Keratinocyte (primary cell): Measurements from ENCODE around the gene RBPJL. TPM values are rescaled to one million over a fixed set of nuclear protein-coding genes. Genes with fewer than 3 reads are reported as not detected.

Source experiments
- DNase-seq: peaks from one replicate; pipeline ENCODE4 v3.0.0-alpha.2; 2011; ENCODE audit warnings: low read depth, missing footprints, low spot score
- FAIRE-seq: peaks from 2 replicates; lab custom pipeline; 2011; peaks lifted over from hg19 to GRCh38; lab: Jason Lieb, UNC
- H2AFZ ChIP-seq: 2 replicates; pipeline ENCODE4 v1.6.0; 2012; ENCODE audit warnings: low read length, control low read depth, inconsistent platforms; ENCODE audit not compliant: control insufficient read depth
- H3K27ac ChIP-seq: 2 replicates; pipeline ENCODE4 v1.5.1; 2011; ENCODE audit warnings: low read length; ENCODE audit not compliant: control insufficient read depth, insufficient read depth
- H3K27me3 ChIP-seq: 3 replicates; pipeline ENCODE4 v1.6.0; 2011; ENCODE audit warnings: low read length; ENCODE audit not compliant: control insufficient read depth, insufficient read depth; ENCODE audit errors: extremely low read depth
- H3K36me3 ChIP-seq, 2 experiments: 2 replicates in 1 of 2; 3 replicates in 1 of 2; pipeline ENCODE4 v1.5.1; 2011; ENCODE audit warnings: low read length in 2 of 2, mild to moderate bottlenecking in 1 of 2; ENCODE audit not compliant: control insufficient read depth in 2 of 2, insufficient read depth in 2 of 2; ENCODE audit errors: extremely low read depth in 1 of 2
- H3K4me1 ChIP-seq: 3 replicates; pipeline ENCODE4 v1.5.1; 2011; ENCODE audit warnings: low read length; ENCODE audit not compliant: control insufficient read depth, insufficient read depth; ENCODE audit errors: extremely low read depth
- H3K4me2 ChIP-seq: 3 replicates; pipeline ENCODE4 v1.6.0; 2011; ENCODE audit warnings: low read depth, low read length; ENCODE audit not compliant: control insufficient read depth, insufficient read depth; ENCODE audit errors: extremely low read depth
- H3K4me3 ChIP-seq, 3 experiments: fragments of 200-600 bp in 1 of 3; sonication (generic) in 1 of 3; 2 replicates in 2 of 3; 3 replicates in 1 of 3; pipeline ENCODE4 v1.5.1; 2011 to 2016; ENCODE audit warnings: low read length in 3 of 3, mild to moderate bottlenecking in 3 of 3, control low read depth in 2 of 3, inconsistent platforms in 1 of 3, low read depth in 1 of 3, mixed read lengths in 1 of 3, mixed run types in 1 of 3, moderate library complexity in 1 of 3; ENCODE audit not compliant: control insufficient read depth in 2 of 3, insufficient read depth in 2 of 3; ENCODE audit errors: extremely low read depth in 1 of 3
- H3K79me2 ChIP-seq: 2 replicates; pipeline ENCODE4 v1.6.0; 2012; ENCODE audit warnings: low read length; ENCODE audit not compliant: control insufficient read depth, insufficient read depth
- H3K9ac ChIP-seq: 3 replicates; pipeline ENCODE4 v1.6.0; 2011; ENCODE audit warnings: low read length; ENCODE audit not compliant: control insufficient read depth, insufficient read depth; ENCODE audit errors: extremely low read depth
- H3K9me1 ChIP-seq: 3 replicates; pipeline ENCODE4 v1.6.0; 2011; ENCODE audit warnings: low read length; ENCODE audit not compliant: control insufficient read depth, insufficient read depth; ENCODE audit errors: extremely low read depth
- H3K9me3 ChIP-seq: 2 replicates; pipeline ENCODE4 v1.5.1; 2012; ENCODE audit warnings: low read depth, low read length; ENCODE audit not compliant: control insufficient read depth
- H4K20me1 ChIP-seq: 3 replicates; pipeline ENCODE4 v1.6.0; 2011; ENCODE audit warnings: low read length; ENCODE audit not compliant: control insufficient read depth, insufficient read depth; ENCODE audit errors: extremely low read depth
- EZH2 ChIP-seq: IDR thresholded peaks from one replicate; pipeline ENCODE4 v1.6.1; 2012; ENCODE audit warnings: inconsistent platforms, mild to moderate bottlenecking, low read length, moderate library complexity
- dilution Hi-C: fragments of 300-500 bp; cut with MboI; formaldehyde crosslinking; loops from one replicate; pipeline ENCODE4 v1.7.0; 2020; ENCODE audit warnings: low sequenced_read_pairs; ENCODE audit not compliant: extremely low pct_ligation_motif_present
- polyA plus RNA-seq, 5 experiments: library from polyadenylated mRNA; depleted of rRNA in 3 of 5; stranded (reverse) in 3 of 5; stranded (forward) in 1 of 5; unstranded in 1 of 5; fragments of >200 nt; gene quantifications; 1 replicate in 1 of 5; 2 replicates in 3 of 5; 3 replicates in 1 of 5; pipeline versions ENCODE4 v1.2.1 to v1.2.3, GENCODE V29; 2011 to 2012; ENCODE audit warnings: missing spikeins in 2 of 5, low read depth in 1 of 5, low replicate concordance in 1 of 5
- TF ChIP-seq, protein P1 (sequence below), 3 experiments: IDR thresholded peaks in 1 of 3; conservative IDR thresholded peaks in 1 of 3; optimal IDR thresholded peaks in 1 of 3; 2 replicates in 2 of 3; 3 replicates in 1 of 3; pipeline versions ENCODE3 to v1.5.1; 2011; ENCODE audit warnings: low read length in 3 of 3, mild to moderate bottlenecking in 3 of 3, moderate library complexity in 2 of 3, control low read depth in 1 of 3, inconsistent platforms in 1 of 3; ENCODE audit not compliant: insufficient read depth in 2 of 3; ENCODE audit errors: extremely low read depth in 1 of 3

RBPJL gene
- polyA plus RNA-seq, 1 donor (not counting 4 experiments of a cell fraction or from before 2014, with no cell fraction given) = not detected

DNA sequence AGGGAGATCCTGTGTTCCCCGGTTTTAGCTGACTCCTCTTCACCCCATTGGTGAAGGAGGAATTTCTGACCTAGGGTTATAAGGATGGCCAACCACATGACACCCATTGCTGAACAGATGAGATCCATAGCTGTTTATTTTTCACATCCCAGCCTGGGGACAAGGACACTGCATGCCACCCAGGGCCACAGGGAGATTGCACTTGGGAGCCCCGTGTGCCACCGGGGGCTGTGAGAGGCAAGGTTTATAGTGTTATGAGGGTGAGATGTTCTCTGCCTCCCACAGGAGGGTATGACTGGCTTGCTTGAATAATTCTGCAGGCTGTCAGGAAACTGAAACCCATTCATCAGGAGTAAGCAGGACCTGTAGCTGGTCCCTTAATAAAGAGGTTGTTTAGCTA is 37.6 kb upstream of the RBPJL start:
- H3K27me3 ChIP-seq = peaks cover 16% of the 10 kb centered on the region
- no peak overlapping the region for H2AFZ ChIP-seq
- no peaks in the 10 kb centered on the region for H3K9me1 ChIP-seq
- no peaks in the 10 kb centered on the region for H3K36me3 ChIP-seq
- H3K9ac ChIP-seq = no peak overlapping the region
- no peaks in the 10 kb centered on the region for H3K79me2 ChIP-seq
- FAIRE-seq (no peak), DNase-seq (no peak)
- H3K4me3 ChIP-seq = no peak overlapping the region
- H3K9me3 ChIP-seq = no peaks in the 10 kb centered on the region
- no peaks in the 10 kb centered on the region for H3K4me1 ChIP-seq
- H3K4me2 ChIP-seq = no peak overlapping the region
- TF ChIP-seq, protein P1, sequence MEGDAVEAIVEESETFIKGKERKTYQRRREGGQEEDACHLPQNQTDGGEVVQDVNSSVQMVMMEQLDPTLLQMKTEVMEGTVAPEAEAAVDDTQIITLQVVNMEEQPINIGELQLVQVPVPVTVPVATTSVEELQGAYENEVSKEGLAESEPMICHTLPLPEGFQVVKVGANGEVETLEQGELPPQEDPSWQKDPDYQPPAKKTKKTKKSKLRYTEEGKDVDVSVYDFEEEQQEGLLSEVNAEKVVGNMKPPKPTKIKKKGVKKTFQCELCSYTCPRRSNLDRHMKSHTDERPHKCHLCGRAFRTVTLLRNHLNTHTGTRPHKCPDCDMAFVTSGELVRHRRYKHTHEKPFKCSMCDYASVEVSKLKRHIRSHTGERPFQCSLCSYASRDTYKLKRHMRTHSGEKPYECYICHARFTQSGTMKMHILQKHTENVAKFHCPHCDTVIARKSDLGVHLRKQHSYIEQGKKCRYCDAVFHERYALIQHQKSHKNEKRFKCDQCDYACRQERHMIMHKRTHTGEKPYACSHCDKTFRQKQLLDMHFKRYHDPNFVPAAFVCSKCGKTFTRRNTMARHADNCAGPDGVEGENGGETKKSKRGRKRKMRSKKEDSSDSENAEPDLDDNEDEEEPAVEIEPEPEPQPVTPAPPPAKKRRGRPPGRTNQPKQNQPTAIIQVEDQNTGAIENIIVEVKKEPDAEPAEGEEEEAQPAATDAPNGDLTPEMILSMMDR (optimal IDR thresholded peaks at IDR 0.05 in 1 of 3, IDR thresholded peaks at IDR 0.05 in 1 of 3, conservative IDR thresholded peaks at IDR 0.05 in 1 of 3; ENCODE audit: extremely low read depth in 1 of 3, insufficient read depth in 2 of 3, low read length in 3 of 3) = no peak
- TF ChIP-seq EZH2 = no peak
- no peaks in the 10 kb centered on the region for H4K20me1 ChIP-seq
- no peak overlapping the region for H3K27ac ChIP-seq
- dilution Hi-C loops = no loop called here

DNA sequence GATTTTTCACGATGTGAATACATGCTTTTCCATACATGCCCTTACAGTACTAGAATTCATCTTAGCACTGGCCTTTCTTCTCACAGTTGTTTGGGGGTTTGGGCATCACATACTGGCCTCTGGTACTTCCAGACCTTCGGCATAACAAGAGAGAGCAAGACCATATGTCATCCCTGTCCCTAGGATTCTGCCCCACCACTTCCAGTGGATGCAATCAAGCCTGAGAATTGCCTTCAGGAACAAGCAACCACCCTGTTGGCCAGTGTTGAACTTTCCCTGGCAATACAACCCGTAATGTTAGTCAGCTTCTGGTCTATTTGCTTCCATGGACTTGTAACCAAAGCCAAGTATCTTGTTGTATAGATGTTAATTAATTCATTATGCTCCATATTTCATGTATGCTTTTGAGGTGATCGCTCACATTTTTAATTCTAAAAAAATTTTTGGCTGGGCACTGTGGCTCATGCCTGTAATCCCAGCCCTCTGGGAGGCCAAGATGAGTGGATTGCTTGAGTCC is 36.8 kb upstream of the RBPJL start:
- H3K4me2 ChIP-seq = no peak overlapping the region
- H3K27me3 ChIP-seq = peaks cover 16% of the 10 kb centered on the region
- no peak overlapping the region for H3K4me3 ChIP-seq
- no peak overlapping the region for H3K9ac ChIP-seq
- TF ChIP-seq, protein P1 (optimal IDR thresholded peaks at IDR 0.05 in 1 of 3, IDR thresholded peaks at IDR 0.05 in 1 of 3, conservative IDR thresholded peaks at IDR 0.05 in 1 of 3; ENCODE audit: extremely low read depth in 1 of 3, insufficient read depth in 2 of 3, low read length in 3 of 3) = no peak
- TF ChIP-seq EZH2 = no peak
- H3K4me1 ChIP-seq = no peaks in the 10 kb centered on the region
- no peaks in the 10 kb centered on the region for H3K9me3 ChIP-seq
- no peaks in the 10 kb centered on the region for H3K9me1 ChIP-seq
- dilution Hi-C loops = no loop called here
- H3K27ac ChIP-seq = no peak overlapping the region
- no peaks in the 10 kb centered on the region for H3K79me2 ChIP-seq
- no peaks in the 10 kb centered on the region for H4K20me1 ChIP-seq
- FAIRE-seq (peak; percentile 79), DNase-seq (no peak)
- no peaks in the 10 kb centered on the region for H3K36me3 ChIP-seq
- H2AFZ ChIP-seq = no peak overlapping the region
